GM19351 (cell line): ENCODE results near the gene CHD6.

Source experiments
- ATAC-seq: cut with Tn5 transposase; IDR thresholded peaks from one replicate; pipeline ENCODE4 v1.9.1; 2021; ENCODE audit warnings: mild to moderate bottlenecking, moderate library complexity; ENCODE audit not compliant: unreplicated experiment

CHD6 gene

DNA sequence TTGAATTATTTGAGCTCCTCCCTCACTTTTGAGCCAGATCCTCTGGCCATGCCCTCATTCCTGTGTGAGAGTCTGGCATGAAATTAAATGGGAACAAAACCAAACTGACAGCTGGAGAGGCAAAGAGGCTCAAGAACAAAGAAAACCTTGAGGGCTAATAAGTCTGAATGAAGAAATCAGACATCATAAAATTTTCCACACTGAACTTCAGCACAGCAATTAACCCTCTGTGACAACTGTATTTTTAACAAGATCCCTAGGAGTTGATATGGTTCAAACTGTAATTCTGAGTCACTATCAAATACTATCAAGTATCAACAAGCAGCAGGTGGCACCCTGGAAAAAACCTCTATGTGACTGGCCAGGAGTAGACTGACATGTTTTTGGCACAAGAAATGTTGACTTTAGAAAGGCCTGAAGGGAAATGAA, 142.2 kb downstream of the CHD6 start:
- ATAC-seq, result no peak

GRCh38 chr20:41475503-41475902, 142.7 kb downstream of the CHD6 start:
- ATAC-seq, result no peak

DNA sequence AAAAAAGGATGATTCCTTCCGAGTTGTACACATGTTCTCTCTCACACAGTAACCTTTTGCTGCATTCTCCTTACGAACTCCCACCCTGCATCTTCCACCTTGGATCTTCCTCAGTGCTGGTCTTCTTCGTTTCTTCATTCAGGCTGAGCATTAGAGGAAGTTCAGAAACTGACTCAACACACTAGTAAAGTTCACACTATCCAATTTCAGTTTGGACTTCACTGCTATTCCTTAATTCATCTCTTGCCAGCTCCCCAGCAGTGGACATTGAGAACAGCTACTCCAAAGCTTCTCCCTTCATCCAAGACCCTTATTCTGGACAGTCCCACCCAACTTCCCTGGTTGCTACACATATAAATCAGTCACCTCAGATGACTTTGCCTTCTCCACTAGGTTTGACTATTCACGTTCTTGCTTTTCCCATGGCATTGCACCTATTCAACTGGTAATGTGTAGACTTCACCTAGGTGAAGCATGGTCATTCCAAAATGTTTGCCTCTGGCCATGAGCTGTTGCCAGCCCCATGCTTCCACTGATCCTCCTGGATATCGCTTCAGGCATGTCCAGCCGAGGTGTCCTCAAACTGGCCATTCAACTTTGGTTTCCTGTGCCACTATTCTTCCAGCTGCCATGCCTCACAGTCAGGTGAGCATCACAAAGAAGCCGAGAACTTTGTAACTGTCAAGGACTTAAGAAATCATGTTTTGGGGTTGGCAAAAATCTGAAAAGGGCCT, 147.6 kb downstream of the CHD6 start:
- no peak for ATAC-seq

GRCh38 chr20:41469868-41470267, 148.3 kb downstream of the CHD6 start:
- ATAC-seq, result no peak

DNA sequence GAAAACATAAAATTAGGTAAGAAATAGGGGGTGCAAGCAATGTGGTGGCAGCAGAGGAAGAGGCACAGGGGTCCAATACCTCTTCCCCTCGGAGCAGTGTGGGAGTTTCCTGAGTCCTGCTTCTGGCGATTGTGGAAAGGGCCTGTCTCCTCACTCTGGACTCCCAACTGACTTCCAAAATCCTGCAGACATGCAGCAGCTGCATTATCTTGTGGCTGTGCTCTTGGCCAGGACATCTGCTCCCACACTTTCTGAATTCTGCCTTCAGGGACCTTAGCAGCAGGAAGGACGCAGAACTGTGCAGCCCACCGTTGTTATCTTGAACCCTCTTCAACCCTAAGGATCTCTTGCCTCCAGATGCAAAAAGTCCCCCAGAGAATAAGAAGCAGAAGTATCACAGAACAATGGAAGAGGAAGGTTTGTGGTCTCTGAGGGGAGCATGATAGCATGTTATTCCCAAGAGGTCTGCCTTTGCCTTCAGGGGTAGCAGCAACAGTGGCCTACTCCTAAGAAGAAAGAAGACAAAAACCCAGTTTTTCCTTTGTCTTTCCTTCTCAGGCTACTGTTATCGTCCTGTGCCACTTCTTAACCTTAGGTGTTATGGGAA, 149.1 kb downstream of the CHD6 start:
- ATAC-seq, result no peak

DNA sequence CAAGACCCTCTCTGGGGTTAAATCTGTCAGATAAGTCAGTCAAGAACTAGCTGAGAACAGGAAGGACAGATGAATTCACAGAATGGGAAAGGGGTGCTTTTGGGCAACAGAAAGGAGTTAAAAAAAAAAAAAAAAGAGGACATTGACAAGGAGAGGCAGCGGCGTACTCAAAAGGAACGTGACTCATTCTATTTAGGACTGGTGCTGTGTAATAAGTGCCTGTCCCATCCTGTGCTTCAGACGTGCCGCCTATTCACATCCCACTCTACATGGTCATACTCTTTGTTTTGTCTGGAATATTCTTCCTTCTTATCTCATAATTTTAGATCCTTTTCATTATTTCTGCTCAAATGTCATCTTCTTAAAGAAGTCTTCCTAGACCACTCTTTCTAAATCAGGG, 150.5 kb downstream of the CHD6 start:
- ATAC-seq, result no peak

GRCh38 chr20:41467220-41467619, 151.0 kb downstream of the CHD6 start:
- ATAC-seq, result no peak

GRCh38 chr20:41463567-41463966, 154.6 kb downstream of the CHD6 start:
- no peak for ATAC-seq

DNA sequence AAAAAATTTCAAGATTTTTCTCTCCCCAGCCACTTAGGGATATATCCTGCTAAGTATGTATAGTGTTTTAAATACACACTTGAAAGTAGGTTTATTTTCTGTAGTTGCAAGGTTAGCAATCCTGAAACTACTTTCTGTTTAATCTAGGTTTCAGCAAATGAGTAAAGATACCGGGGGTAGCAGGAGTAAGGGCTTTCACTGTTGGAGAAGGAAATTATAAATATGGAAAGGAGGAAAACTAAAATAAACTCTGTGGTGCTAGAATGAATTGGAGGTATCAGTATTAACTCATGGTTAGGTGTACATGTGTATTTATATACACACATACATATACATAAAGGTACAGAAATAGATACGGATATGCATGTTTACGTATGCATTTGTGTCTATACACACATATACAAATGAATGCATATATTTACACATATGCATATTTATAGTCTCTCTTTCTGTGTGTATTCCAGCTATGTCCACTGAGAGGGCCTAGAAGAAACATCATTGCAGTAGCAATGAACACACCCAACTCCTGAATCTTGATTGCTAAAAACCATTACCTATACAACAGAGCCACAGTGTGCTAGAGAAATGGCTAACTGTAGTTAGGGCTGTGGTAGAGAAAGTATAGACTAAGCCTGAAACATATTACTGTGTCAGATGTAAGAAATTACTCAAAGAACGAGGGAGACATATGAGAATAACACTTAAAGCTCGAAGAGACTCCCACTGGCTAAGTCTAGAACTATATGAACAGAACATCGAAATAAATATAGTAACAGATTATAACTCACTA, 155.6 kb downstream of the CHD6 start:
- ATAC-seq, result peak; percentile 79

DNA sequence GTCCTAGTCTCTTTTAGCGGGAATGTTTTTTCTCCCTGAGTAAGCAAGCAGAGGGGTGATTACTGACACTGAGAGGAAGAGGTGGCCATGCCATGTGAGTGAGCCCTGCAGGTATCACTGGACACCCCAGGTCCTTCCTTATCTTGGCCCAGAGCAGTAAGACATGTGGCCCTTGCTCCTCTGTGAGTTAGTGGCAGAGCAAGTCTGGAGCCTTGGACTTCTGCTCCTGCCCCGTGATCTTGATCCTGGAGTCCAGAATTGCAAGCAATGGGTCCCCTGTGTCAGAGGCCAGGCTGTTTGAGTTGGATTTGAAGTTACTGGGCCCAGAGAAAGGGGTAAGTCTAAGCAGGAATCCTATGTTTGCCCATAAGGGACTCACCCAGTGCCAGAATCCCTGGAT, 159.4 kb downstream of the CHD6 start:
- ATAC-seq, result no peak

GRCh38 chr20:41457173-41457857, 160.9 kb downstream of the CHD6 start:
- no peak for ATAC-seq

- ATAC-seq, result no peak
Measured at GRCh38 chr20:41456351-41456750, 161.8 kb downstream of the CHD6 start.

GRCh38 chr20:41454250-41454649, 163.9 kb downstream of the CHD6 start:
- no peak for ATAC-seq

- ATAC-seq, result no peak
Measured at GRCh38 chr20:41453010-41453950, 164.9 kb downstream of the CHD6 start.

DNA sequence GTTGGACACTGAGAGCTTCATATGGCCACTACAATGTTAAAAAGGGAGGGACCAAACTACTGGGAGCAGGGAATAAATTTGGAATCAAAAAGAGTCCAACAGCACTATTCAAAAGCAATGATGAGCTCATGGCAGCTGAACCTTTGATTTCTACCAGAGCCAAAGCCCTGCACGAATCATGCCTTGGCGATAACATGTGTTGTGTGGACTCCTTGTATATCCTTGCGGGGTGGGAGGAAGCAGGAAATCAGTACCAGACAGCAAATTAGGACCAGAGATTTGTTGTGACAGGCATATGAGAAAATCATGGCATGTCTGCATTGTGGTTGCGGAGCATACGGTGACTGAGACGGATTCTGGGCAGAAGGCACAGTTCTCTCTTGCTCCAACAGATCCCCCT, 166.0 kb downstream of the CHD6 start:
- ATAC-seq, result no peak

GRCh38 chr20:41447006-41447405, 171.2 kb downstream of the CHD6 start:
- no peak for ATAC-seq

DNA sequence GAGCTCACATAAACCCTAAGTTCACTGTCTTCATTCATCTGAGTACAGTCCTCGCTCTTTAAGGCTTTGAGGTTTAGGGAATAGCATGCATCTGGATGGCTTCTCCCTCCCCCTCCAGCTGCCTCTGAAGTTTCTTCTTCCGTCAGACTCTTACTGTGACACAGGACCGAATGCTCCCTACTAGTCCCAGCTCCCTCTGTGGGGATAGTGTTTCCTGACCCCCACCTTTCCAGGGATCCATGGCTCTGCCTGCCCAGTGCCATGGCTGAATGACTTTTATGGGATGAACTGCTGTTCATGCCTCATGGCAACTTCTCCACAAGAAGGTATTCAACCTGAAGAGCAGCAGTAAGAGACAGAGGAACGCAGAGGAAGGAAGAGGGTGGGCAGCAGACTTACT, 171.7 kb downstream of the CHD6 start:
- no peak for ATAC-seq

DNA sequence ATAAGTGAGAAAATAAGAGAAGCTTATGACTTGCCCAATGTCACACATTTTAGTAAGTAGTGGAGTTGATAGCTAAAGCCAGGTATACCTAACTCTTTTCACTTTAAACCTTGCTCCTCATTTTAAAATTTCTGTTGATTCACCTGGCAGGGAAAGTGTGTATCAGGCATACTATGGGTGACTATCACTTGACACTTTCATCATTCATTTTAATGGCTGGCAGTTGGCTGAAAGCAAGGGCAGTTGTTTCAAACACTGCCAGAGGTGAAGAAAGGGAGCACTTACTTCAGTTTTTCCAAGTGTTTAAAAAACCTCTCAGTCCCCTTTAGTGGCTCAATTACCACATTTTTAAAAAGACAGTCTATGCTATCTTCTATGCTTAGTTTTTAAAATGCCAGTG, 173.4 kb downstream of the CHD6 start:
- no peak for ATAC-seq

DNA sequence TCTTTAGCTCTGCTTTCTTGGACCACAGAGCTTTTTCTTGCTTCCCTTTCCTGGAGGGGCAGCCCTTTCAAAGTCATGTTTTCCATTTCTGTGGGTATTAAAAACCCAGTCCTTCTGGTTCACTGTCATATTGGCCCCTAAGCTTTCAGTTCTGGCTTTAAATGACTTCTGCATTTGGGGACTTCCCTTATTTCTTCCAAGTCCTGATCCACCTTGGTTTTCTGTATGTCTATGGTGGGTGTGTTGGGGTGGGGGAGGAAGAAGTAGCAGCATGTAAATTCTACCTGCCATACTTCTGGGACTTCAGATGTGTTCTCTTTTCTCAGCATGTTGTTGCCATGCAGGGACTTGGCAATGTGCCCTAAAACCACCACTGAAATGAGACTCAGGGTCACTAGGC, 174.5 kb downstream of the CHD6 start:
- peak; percentile 50 for ATAC-seq

- ATAC-seq, result no peak
Measured at GRCh38 chr20:41440882-41441281, 177.3 kb downstream of the CHD6 start.
